T-cell (primary cell): ENCODE data around the gene MPEG1. TPM values are rescaled to one million over a fixed set of nuclear protein-coding genes. Genes with fewer than 3 reads are reported as not detected.

Experiments used
- total RNA-seq, 35 experiments: library from RNA in 6 of 35; stranded (reverse) in 6 of 35; fragments of 120-200 nt in 1 of 35; gene quantifications; one replicate each; pipeline versions ENCODE4 v1.2.1 to v1.2.4 and lab custom pipeline; 2013 to 2026

Gene MPEG1
- total RNA-seq, 5 donors from 2014 or later (not counting 1 experiment from before 2014, with no cell fraction given), result 0.93 to 3.0 (median 1.4) TPM

Other genes starting within 250 kb of the MPEG1 start
- gene GLYATL1B, start 126.6 kb downstream of the MPEG1 start, total RNA-seq, result not detected
- 1 to 10 TPM; 1.2 to 3.8 (median 1.3) TPM for gene FAM111B, start 105.7 kb downstream of the MPEG1 start, total RNA-seq
- 10 to 100 TPM; 75.9 to 90.2 (median 78.9) TPM for gene FAM111A, start 70.1 kb downstream of the MPEG1 start, total RNA-seq
- 1 to 10 TPM in 4 of 5 donors, under 1 TPM in 1; 0.70 to 3.7 (median 2.1) TPM for gene DTX4, start 40.8 kb downstream of the MPEG1 start, total RNA-seq
- gene OR5AN1, start 146.0 kb upstream of the MPEG1 start, total RNA-seq, result not detected
- gene OR5A2, start 213.5 kb upstream of the MPEG1 start, total RNA-seq, result not detected
- gene OR5A1, start 223.5 kb upstream of the MPEG1 start, total RNA-seq, result not detected
- gene OR4D6, start 244.0 kb upstream of the MPEG1 start, total RNA-seq, result not detected